Esophagus muscularis mucosa (tissue), 4 donors: ENCODE results near the gene PCNX2. TPM values are rescaled to one million over a fixed set of nuclear protein-coding genes. Genes with fewer than 3 reads are reported as not detected.

ENCODE experiments used
- DNase-seq: peaks from one replicate; pipeline ENCODE4 v3.0.0-alpha.2; 2017; ENCODE audit errors: extremely low spot score
- H3K27ac ChIP-seq, 4 donors: fragments of 200-600 bp; sonication (generic); replicated peaks in 1 of 4; 1 replicate in 3 of 4; 2 replicates in 1 of 4; pipeline ENCODE4 v1.5.1; 2016 to 2019; ENCODE audit warnings: mild to moderate bottlenecking in 1 of 4
- H3K27me3 ChIP-seq, 4 donors: fragments of 200-600 bp; sonication (generic); one replicate each; pipeline versions ENCODE4 v1.5.1 to v1.6.0; 2016 to 2019
- H3K36me3 ChIP-seq, 4 donors: fragments of 200-600 bp; sonication (generic); one replicate each; pipeline ENCODE4 v1.5.1; 2016 to 2019
- H3K4me1 ChIP-seq, 4 donors: fragments of 200-600 bp; sonication (generic); one replicate each; pipeline ENCODE4 v1.5.1; 2016 to 2019
- H3K4me3 ChIP-seq, 4 donors: fragments of 200-600 bp; sonication (generic); 1 replicate in 2 of 4; 2 replicates in 2 of 4; pipeline ENCODE4 v1.5.1; 2016 to 2019; ENCODE audit warnings: mild to moderate bottlenecking in 4 of 4, moderate library complexity in 1 of 4
- H3K9me3 ChIP-seq, 4 donors: fragments of 200-600 bp; sonication (generic); 1 replicate in 3 of 4; 2 replicates in 1 of 4; pipeline ENCODE4 v1.5.1; 2016 to 2019
- CTCF ChIP-seq, 3 experiments: fragments of 200-600 bp in 2 of 3; fragments of 450-650 bp in 1 of 3; sonication (generic) in 2 of 3; IDR thresholded peaks; one replicate each; pipeline ENCODE4 v1.5.1; 2017 to 2019; ENCODE audit warnings: antibody characterized with exemption in 3 of 3, mild to moderate bottlenecking in 2 of 3, moderate library complexity in 1 of 3
- EP300 ChIP-seq: sonication (generic); formaldehyde crosslinking; IDR thresholded peaks from one replicate; pipeline ENCODE4 v1.6.1; 2017; ENCODE audit warnings: antibody characterized with exemption
- POLR2A ChIP-seq: fragments of 450-650 bp; IDR thresholded peaks from one replicate; pipeline ENCODE4 v1.6.1; 2017; ENCODE audit warnings: antibody characterized with exemption, moderate library complexity, mild to moderate bottlenecking, low read depth
- POLR2AphosphoS5 ChIP-seq, 2 donors: sonication (generic); formaldehyde crosslinking; IDR thresholded peaks; one replicate each; pipeline ENCODE4 v1.6.1; 2017; ENCODE audit warnings: antibody characterized with exemption in 2 of 2
- WGBS: methylation state at CpG from one replicate; pipeline ENCODE4 v1.1.5; 2018; 5-methylcytosine and 5-hydroxymethylcytosine counted together
- intact Hi-C: fragments of 100-400 bp; cut with DNase I; formaldehyde crosslinking; loops from one replicate; pipeline ENCODE4 v1.15.1; 2023
- total RNA-seq, 4 donors: library from RNA; depleted of rRNA; stranded (reverse); fragments of >200 nt; gene quantifications; one replicate each; pipeline versions ENCODE4 v1.1.0 to v1.2.1, GENCODE V29; 2016

PCNX2 gene
- total RNA-seq, 4 donors from 2014 or later: 5.7 to 23.3 (median 7.9) TPM

GRCh38 chr1:232974971-232975370 lies 320.6 kb downstream of the PCNX2 start:
- no peaks in the 10 kb centered on the region for H3K27me3 ChIP-seq
- intact Hi-C loops: no loop called here
- H3K4me1 ChIP-seq: peaks cover 0 to 10% (median 7%) of the 10 kb centered on the region in 4 donors
- no peak overlapping the region for H3K4me3 ChIP-seq
- H3K36me3 ChIP-seq: peaks cover 5 to 75% (median 41%) of the 10 kb centered on the region in 4 donors
- 82% methylated on average over 3 of the region's 3 CpGs for WGBS
- H3K27ac ChIP-seq: no peak overlapping the region
- no peak for DNase-seq
- TF ChIP-seq EP300 (no peak), POLR2AphosphoS5 (IDR thresholded peaks at IDR 0.05) (no peak), CTCF (IDR thresholded peaks at IDR 0.05) (no peak)
- H3K9me3 ChIP-seq: peaks cover 0 to 10% (median 5%) of the 10 kb centered on the region in 4 donors

GRCh38 chr1:232973652-232974611 lies 321.6 kb downstream of the PCNX2 start:
- intact Hi-C loops: no loop called here
- peaks cover 5 to 85% (median 47%) of the 10 kb centered on the region in 4 donors for H3K36me3 ChIP-seq

GRCh38 chr1:232970508-232970907 lies 325.0 kb downstream of the PCNX2 start:
- intact Hi-C loops: no loop called here
- Histone ChIP-seq H3K27ac (no peak overlapping the region), H3K27me3 (no peaks in the 10 kb centered on the region), H3K36me3 (peaks cover 5 to 76% (median 38%) of the 10 kb centered on the region in 4 donors), H3K9me3 (peaks cover 0 to 10% (median 5%) of the 10 kb centered on the region in 4 donors), H3K4me3 (no peak overlapping the region), H3K4me1 (peaks cover 8 to 23% (median 12%) of the 10 kb centered on the region in 4 donors)
- no peak for TF ChIP-seq POLR2A
- TF ChIP-seq EP300: no peak
- TF ChIP-seq POLR2AphosphoS5 (IDR thresholded peaks at IDR 0.05): no peak
- no peak for TF ChIP-seq CTCF (IDR thresholded peaks at IDR 0.05)
- WGBS: 91% methylated on average over 4 of the region's 4 CpGs
- no peak for DNase-seq

More at GRCh38 chr1:232973652-232974611, 321.6 kb downstream of the PCNX2 start:
- Histone ChIP-seq H3K27me3 (no peaks in the 10 kb centered on the region), H3K27ac (no peak overlapping the region), H3K4me1 (peaks cover 3 to 15% (median 9%) of the 10 kb centered on the region in 4 donors), H3K4me3 (no peak overlapping the region), H3K9me3 (peaks cover 0 to 10% (median 5%) of the 10 kb centered on the region in 4 donors)
- DNase-seq: no peak
- no peak for TF ChIP-seq POLR2AphosphoS5 (IDR thresholded peaks at IDR 0.05)
- TF ChIP-seq EP300: no peak
- no peak for TF ChIP-seq POLR2A
- no peak for TF ChIP-seq CTCF (IDR thresholded peaks at IDR 0.05)
- WGBS: 84% methylated on average over 2 of the region's 2 CpGs

GRCh38 chr1:232969799-232970198 lies 325.7 kb downstream of the PCNX2 start:
- intact Hi-C loops: no loop called here
- no peaks in the 10 kb centered on the region for H3K27me3 ChIP-seq
- no peak overlapping the region for H3K4me3 ChIP-seq
- TF ChIP-seq CTCF (IDR thresholded peaks at IDR 0.05): no peak
- TF ChIP-seq POLR2AphosphoS5 (IDR thresholded peaks at IDR 0.05): no peak
- no peak for TF ChIP-seq EP300
- no peak for TF ChIP-seq POLR2A
- WGBS: 92% methylated on average over 5 of the region's 5 CpGs
- H3K4me1 ChIP-seq: peaks cover 9 to 22% (median 12%) of the 10 kb centered on the region in 4 donors
- DNase-seq: no peak
- peaks cover 0 to 10% (median 5%) of the 10 kb centered on the region in 4 donors for H3K9me3 ChIP-seq
- peaks cover 5 to 75% (median 38%) of the 10 kb centered on the region in 4 donors for H3K36me3 ChIP-seq
- no peak overlapping the region for H3K27ac ChIP-seq
